CD4-positive, alpha-beta T cell treated with Interleukin-6 at 100 ng/mL for 8 hours (primary cell): ENCODE measurements around the gene SMIM36.
"Not testable (repeated sequence)": the region's sequence is repeated elsewhere in the genome, so short reads cannot be mapped to it uniquely, and the experiment has no call there.

Experiments
- DNase-seq: peaks from one replicate; pipeline ENCODE4 v3.0.0-alpha.2; 2020; ENCODE audit warnings: mixed read lengths, low spot score

SMIM36 gene

GRCh38 chr17:55501626-55502025 lies 9.6 kb downstream of the SMIM36 start:
- DNase-seq = not testable (repeated sequence)

- DNase-seq = no peak
Measured at GRCh38 chr17:55500103-55500502, 11.1 kb downstream of the SMIM36 start.

DNA sequence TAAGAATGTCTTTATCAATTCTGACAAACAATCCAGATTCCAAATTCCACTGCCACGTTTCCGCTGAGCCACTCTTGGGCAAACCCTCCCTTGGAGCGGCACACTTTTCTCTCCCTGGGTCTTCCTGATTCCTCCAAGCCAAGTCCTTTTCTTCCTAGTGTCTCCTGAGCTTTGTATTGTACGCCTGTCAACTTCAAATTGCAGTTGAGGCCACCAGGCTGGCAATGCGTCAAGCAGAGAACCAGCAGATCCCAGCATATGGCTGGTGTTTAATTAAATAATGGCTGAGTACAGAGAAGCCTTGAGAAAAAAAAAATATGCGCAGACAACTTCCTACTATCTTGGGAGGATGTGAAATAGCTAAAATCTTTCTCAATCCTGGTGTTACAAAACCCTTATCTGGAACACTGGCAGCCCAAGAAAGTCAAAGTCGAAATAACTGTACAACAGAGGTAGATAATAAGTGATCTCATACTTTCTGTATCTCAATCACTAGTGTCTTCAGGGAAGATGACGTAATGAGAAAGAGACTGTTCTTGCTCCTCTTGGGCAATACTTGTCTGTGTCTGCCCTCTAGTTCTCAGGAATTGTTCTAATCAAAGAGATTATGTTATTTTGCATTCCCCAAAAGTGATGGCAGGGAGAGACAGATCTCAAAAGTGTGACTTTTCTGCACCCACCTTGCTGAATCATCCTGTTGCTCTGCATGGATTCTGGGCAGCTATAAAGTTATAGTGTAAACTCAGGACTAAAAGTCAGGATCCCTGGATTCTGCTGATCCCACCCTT lies 15.0 kb downstream of the SMIM36 start:
- DNase-seq = no peak

GRCh38 chr17:55495239-55495638 lies 16.0 kb downstream of the SMIM36 start:
- DNase-seq = no peak

DNA sequence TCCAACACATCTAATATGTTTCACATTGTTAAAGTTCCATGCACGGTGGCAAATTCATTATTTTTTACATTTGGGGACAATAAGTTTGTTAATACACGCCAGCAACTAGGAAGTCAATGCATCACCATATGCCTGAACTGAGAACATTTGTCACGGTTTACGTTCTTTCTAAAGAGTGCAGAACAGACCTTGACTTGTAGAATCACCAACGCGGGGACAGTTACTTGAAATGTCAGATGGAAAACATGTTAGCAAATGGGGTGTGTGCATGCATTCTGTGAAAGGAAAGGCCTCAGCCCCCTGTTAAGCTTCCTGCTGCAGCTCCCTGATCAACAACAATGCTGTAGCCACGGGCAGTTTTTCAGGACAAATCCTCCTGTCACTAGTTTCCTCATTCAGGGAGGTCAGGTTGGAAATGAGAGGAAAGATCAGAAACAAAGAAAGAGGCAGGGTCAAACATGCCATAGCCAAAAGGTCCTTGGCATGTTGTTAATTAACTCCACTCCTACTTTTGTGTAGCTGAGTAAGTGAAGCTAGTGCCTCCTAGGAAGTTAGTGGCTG lies 18.4 kb downstream of the SMIM36 start:
- DNase-seq = no peak

- DNase-seq = no peak
Measured at GRCh38 chr17:55490376-55490775, 20.9 kb downstream of the SMIM36 start.

- no peak for DNase-seq
Measured at GRCh38 chr17:55487695-55488432, 23.4 kb downstream of the SMIM36 start.

- DNase-seq = no peak
Measured at GRCh38 chr17:55484575-55484974, 26.7 kb downstream of the SMIM36 start.

DNA sequence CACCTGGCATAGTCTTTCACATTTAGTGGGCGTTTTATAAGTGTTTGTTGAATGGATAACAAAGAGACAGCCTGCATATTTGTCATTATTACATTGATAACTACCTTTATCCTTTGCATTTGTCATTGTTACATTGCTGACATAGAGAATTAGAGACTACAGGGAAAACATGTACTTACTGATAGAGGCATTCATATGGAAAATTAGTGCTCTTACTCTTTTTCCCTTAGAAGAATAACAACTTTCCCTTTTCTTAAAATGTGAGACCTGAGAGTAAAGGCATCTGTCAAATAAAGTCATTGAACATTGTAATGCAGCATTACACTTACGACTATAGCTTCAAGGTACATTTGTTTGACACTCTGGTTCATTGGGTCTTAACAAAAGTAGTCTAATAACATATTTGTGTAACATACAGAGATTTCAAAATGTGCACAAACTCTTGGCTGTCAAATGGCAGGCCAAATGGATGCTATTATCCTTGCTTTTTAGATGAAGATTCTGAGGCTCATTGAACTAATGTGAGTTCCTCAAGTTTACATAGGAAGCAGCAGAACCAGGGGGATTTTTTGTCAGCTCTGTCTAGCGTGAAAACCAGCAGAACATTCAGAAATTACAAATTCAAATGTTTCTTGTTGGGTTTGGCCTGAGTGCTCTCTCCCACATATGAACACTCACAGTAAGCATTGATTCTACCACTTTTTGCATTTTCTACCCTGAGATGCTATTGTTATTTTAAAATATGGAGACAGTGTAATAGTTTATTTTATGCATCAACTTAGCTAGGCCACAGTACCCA lies 28.5 kb downstream of the SMIM36 start:
- DNase-seq = no peak

- no peak for DNase-seq
Measured at GRCh38 chr17:55480631-55481315, 30.5 kb downstream of the SMIM36 start.

- DNase-seq = no peak
Measured at GRCh38 chr17:55479903-55480302, 31.3 kb downstream of the SMIM36 start.

- no peak for DNase-seq
Measured at GRCh38 chr17:55478971-55479370, 32.3 kb downstream of the SMIM36 start.

GRCh38 chr17:55466671-55467070 lies 44.6 kb downstream of the SMIM36 start:
- DNase-seq = no peak

- DNase-seq = not testable (repeated sequence)
Measured at GRCh38 chr17:55465771-55466170, 45.5 kb downstream of the SMIM36 start.

DNA sequence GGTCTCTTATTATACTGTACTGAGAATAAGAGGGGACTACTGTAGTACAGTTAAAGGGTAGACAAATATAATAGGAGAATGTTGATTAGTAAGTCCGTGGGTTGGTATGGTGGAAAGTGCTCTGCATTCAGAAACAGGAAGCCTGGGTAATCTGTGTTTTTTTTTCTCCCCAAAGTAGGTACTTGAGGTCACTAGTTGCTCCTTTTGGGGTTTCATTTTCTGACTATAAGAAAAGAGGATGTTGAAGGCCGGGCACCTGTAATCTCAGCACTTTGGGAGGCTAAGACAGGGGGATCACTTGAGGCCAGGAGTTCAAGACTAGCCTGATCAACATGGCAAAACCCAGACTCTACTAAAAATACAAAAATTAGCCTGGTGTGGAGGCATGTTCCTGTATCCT lies 47.7 kb downstream of the SMIM36 start:
- no peak for DNase-seq

DNA sequence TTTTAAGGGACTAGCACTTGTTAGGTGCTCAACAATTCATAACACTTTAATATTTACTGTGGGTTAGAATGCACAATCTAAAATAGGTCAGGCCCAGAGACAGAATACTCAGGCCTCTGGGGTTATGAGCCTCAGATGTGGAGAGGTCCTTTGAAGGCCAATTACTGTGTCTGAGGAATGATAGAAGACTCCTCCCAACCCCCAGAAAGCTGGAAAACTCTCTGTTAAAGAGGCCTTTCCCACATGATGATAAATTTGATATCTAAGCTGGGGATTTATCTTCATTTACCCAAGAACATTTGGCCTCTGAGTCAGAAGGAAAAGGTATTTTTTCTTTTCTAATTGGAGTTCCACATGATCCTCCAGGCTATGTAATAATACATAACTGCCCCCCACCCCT lies 48.5 kb downstream of the SMIM36 start:
- no peak for DNase-seq

DNA sequence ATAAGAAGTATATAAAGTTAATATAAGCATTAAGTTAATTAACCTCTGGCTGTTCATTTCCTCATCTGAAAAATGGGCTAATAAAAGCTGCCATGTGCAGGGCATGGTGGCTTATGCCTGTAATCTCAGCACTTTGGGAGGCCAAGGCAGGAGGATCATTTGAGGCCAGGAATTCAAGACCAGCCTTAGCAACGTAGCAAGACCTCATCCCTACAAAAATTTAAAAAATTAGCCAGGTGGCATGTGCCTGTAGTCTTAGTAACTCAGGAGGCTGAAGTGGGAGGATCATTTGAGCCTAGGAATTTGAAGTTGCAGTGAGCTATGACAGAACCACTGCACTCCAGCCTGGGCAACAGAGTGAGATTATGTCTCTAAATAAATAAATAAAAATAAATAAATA lies 49.0 kb downstream of the SMIM36 start:
- no peak for DNase-seq

GRCh38 chr17:55458978-55459377 lies 52.3 kb downstream of the SMIM36 start:
- DNase-seq = no peak

DNA sequence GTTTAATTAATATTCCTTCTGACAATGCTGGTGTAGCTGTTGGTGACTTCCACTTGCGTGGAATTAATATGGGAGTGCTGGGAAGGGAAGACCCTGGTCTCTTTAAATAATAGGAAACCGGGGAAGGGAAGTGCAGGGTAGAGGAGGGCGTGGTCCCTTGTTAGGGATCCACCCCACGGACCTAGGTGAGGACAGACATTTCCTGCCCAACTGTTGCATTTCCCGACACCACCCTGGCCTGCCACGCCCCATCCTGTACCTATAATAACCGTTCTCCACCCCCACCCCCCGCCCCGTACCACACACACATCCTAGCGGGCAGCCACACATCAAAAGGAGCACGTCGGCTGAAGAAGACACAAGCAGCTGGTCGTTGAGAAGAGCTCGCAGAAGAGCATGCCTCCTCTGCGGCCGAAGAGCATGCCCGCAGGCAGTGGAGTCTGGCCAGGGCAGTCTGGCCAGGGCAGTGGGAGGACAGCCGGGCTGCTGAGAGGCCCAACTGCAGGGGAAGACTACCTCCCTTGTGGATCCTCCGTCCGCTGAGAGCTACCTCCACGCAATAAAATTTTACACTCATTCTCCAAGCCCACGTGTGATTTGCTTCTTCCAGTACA lies 52.9 kb downstream of the SMIM36 start:
- DNase-seq = no peak

- DNase-seq = no peak
Measured at GRCh38 chr17:55456307-55457240, 54.7 kb downstream of the SMIM36 start.
